Right ventricle myocardium inferior (tissue), 1 donor: ENCODE measurements around the gene CAD. TPM values are rescaled to one million over a fixed set of nuclear protein-coding genes. Genes with fewer than 3 reads are reported as not detected.

Source experiments
- ATAC-seq: fragments of 200-7000 bp; cut with Tn5 transposase; one replicate; pipeline ENCODE4 v1.9.1; 2020; ENCODE audit warnings: mild to moderate bottlenecking, moderate library complexity
- DNase-seq: peaks from one replicate; pipeline ENCODE4 v3.0.0; 2021; ENCODE audit errors: missing footprints
- intact Hi-C: fragments of 100-400 bp; cut with DNase I; formaldehyde crosslinking; loops from one replicate; pipeline ENCODE4 v1.11.0; 2022
- total RNA-seq: library from RNA; stranded (reverse); fragmentation: NEBNext Ultra II Directional; extraction: Animal tissue kit (Norgen Biotek cat#: 25700); gene quantifications from one replicate; pipeline ENCODE4 v1.2.1, GENCODE V29; 2021
- donor health status: DM: no; HTN: yes; CAD: no; lungs with severe emphysema.

Gene CAD
- total RNA-seq, 1 donor from 2014 or later = 9.4 TPM

GRCh38 chr2:27216416-27217137 lies 592 bp upstream of the CAD start:
- DNase-seq (no peak), ATAC-seq (no peak)
- intact Hi-C loops = no loop called here

- intact Hi-C loops = no loop called here
- DNase-seq = no peak
- no peak for ATAC-seq
These were observed 1.4 kb downstream of the CAD start for GRCh38 chr2:27218614-27219013.

- intact Hi-C loops = no loop called here
- DNase-seq (no peak), ATAC-seq (no peak)
These were observed 1.9 kb downstream of the CAD start for GRCh38 chr2:27219091-27219490.

GRCh38 chr2:27220091-27220490 lies 2.9 kb downstream of the CAD start:
- DNase-seq = no peak
- intact Hi-C loops = no loop called here
- ATAC-seq = no peak

- DNase-seq = no peak
- intact Hi-C loops = no loop called here
- ATAC-seq = no peak
These were observed 4.0 kb downstream of the CAD start for GRCh38 chr2:27221166-27221565.

GRCh38 chr2:27222407-27222806 lies 5.2 kb downstream of the CAD start:
- ATAC-seq (no peak), DNase-seq (no peak)
- intact Hi-C loops = no loop called here

GRCh38 chr2:27223416-27223815 lies 6.2 kb downstream of the CAD start:
- intact Hi-C loops = no loop called here
- DNase-seq (no peak), ATAC-seq (no peak)

GRCh38 chr2:27225526-27225925 lies 8.4 kb downstream of the CAD start:
- intact Hi-C loops = no loop called here
- DNase-seq = no peak
- ATAC-seq = no peak

- DNase-seq (no peak), ATAC-seq (no peak)
- intact Hi-C loops = no loop called here
These were observed 10.3 kb downstream of the CAD start for GRCh38 chr2:27227501-27227900.

GRCh38 chr2:27231921-27232320 lies 14.8 kb downstream of the CAD start:
- intact Hi-C loops = no loop called here
- DNase-seq (no peak), ATAC-seq (no peak)

GRCh38 chr2:27233341-27233740 lies 16.2 kb downstream of the CAD start:
- intact Hi-C loops = no loop called here
- ATAC-seq (no peak), DNase-seq (no peak)

- DNase-seq (no peak), ATAC-seq (no peak)
- intact Hi-C loops = no loop called here
These were observed 19.0 kb downstream of the CAD start for GRCh38 chr2:27236136-27236535.

GRCh38 chr2:27236626-27237025 lies 19.5 kb downstream of the CAD start:
- DNase-seq (no peak), ATAC-seq (no peak)
- intact Hi-C loops = no loop called here

- DNase-seq (no peak), ATAC-seq (no peak)
These were observed 20.3 kb downstream of the CAD start for GRCh38 chr2:27237341-27237945.

GRCh38 chr2:27238976-27239375 lies 21.8 kb downstream of the CAD start:
- no peak for ATAC-seq
- intact Hi-C loops = no loop called here
- DNase-seq = no peak

More at GRCh38 chr2:27237341-27237945, 20.3 kb downstream of the CAD start:
- intact Hi-C loops = no loop called here

GRCh38 chr2:27240406-27240805 lies 23.2 kb downstream of the CAD start:
- ATAC-seq (no peak), DNase-seq (no peak)
- intact Hi-C loops = no loop called here

GRCh38 chr2:27241761-27242613 lies 24.8 kb downstream of the CAD start:
- intact Hi-C loops = no loop called here
- DNase-seq (no peak), ATAC-seq (no peak)

- ATAC-seq (no peak), DNase-seq (no peak)
- intact Hi-C loops = no loop called here
These were observed 25.4 kb downstream of the CAD start for GRCh38 chr2:27242614-27242951.

GRCh38 chr2:27243391-27244130 lies 26.4 kb downstream of the CAD start:
- no peak for DNase-seq
- intact Hi-C loops = no loop called here
- no peak for ATAC-seq
